Measurements from ENCODE around the gene CFAP73. TPM values are rescaled to one million over a fixed set of nuclear protein-coding genes. Genes with fewer than 3 reads are reported as not detected.

The CFAP73 gene
- total RNA-seq, 1 experiment from 2014 or later, result 0.94 TPM

DNA sequence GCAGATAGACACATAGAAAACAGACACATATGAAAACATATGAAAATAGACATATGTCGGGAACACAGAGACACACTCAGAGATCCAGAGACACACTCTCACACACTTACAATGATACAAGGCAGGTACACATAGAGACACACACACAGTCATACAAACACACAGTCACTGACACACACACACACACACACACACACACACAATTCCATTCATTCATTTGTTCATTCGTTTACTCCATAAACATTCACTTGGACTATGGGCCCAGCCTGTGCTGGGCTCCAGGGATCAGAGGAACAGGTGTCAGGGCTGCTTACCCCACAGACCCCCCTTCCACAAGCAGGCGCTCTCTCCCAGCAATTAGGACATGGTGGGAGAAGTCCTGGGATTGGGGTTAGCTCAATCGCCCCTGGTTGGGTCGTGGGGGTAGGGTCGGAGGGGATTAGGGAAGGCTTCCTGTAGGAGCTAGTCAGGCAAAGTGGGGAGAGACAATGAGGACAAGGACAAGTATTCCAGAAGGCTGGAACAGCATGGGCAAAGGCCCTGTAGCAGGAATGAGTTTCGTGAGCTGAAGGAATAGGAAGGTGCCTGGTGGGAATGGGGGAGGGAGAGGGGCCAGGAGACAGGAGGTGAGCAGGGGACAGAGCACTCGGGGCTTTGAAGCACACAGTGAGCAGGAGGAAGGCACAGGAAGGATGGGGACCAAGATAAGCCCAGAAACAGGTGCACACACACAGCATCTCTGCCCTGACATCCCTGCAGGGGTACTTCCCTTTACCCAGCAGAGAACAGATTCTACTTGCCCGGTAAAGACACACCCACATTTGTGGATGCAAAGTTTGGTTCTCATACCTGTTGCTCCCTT, 20.5 kb upstream of the CFAP73 start:
- CTCF ChIA-PET, result interaction anchor here (0.6 to 8.4 kb wide), 8 partner anchors 8 to 99 kb away, joined by 3 to 181 read pairs (median 4); partner anchors contain the start of gene CFAP73
- no peak for DNase-seq (ENCODE audit: low spot score)
- Mint-ChIP-seq H3K36me3 (peaks cover 6% of the 10 kb centered on the region; the same call in 1 of the 2 replicates), H3K4me3 (no peak overlapping the region), H3K4me1 (peaks cover 3% of the 10 kb centered on the region; the same call in 1 of the 2 replicates), H3K27me3 (ENCODE audit: low read depth) (peaks cover 2% of the 10 kb centered on the region), H3K9me3 (peaks cover 7% of the 10 kb centered on the region; the same call in 1 of the 2 replicates), H3K27ac (no peak overlapping the region)
- TF ChIP-seq GTF2I (CRISPR knock-in tag; conservative IDR thresholded peaks at IDR 0.05) (peak; percentile 74; the same call in 1 of the 2 replicates), SMAD4 (CRISPR knock-in tag; IDR thresholded peaks at IDR 0.05) (no peak), ZNF396 (CRISPR knock-in tag; IDR thresholded peaks at IDR 0.05; ENCODE audit: borderline replicate concordance) (no peak), ZBTB21 (CRISPR knock-in tag; IDR thresholded peaks at IDR 0.05; ENCODE audit: borderline replicate concordance) (no peak), TEAD4 (CRISPR knock-in tag; IDR thresholded peaks at IDR 0.05) (no peak)
- TF ChIP-seq, protein P1, sequence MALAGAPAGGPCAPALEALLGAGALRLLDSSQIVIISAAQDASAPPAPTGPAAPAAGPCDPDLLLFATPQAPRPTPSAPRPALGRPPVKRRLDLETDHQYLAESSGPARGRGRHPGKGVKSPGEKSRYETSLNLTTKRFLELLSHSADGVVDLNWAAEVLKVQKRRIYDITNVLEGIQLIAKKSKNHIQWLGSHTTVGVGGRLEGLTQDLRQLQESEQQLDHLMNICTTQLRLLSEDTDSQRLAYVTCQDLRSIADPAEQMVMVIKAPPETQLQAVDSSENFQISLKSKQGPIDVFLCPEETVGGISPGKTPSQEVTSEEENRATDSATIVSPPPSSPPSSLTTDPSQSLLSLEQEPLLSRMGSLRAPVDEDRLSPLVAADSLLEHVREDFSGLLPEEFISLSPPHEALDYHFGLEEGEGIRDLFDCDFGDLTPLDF (CRISPR knock-in tag; IDR thresholded peaks at IDR 0.05), result no peak
- 0 out of 2 replicates have a peak, but pooled peaks have one; percentile 10 for ATAC-seq
- POLR2A ChIA-PET, result no interaction called here

DNA sequence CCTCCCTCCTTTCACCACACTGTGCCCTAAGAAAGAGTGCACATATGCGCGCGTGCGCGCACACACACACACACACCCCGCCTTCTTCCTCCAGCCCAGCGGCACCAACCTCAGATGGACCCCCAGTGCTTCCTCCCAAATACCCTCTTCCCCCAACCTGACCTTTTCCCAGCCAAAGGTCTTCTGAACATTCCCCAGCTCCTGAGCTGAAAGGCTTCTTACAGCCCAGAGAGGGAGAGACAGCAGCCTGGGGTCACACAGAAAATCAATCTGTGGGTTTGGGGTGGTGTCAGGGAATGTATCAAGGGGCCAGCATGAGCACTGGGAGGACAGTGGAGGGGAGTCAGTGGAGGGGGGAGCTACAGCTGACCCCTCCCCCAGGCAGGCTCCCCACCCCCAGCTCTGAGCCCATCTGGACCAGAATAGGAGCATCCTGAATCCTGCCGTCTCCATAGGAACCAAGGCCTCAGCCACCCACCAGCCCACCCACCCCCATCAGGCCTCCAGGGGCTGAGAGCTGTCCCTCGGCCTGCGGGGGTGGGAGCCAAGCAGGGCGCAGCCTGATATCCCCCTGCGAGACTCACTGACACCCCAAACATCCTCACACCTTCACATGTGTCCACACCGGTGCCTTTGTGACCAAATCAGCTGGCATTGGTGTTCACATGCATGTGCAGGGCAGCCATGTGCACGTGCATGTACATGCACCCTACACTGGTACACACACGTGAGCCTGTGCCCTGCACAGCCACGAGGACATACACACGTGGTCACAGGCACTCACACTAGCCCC, 19.7 kb upstream of the CFAP73 start:
- POLR2A ChIA-PET, result interaction anchor here (1.0 kb wide), 1 partner anchor 32 kb away, joined by 3 read pairs; no protein-coding TSS in a partner anchor
- Mint-ChIP-seq H3K36me3 (peaks cover 6% of the 10 kb centered on the region; the same call in 1 of the 2 replicates), H3K9me3 (peaks cover 7% of the 10 kb centered on the region; the same call in 1 of the 2 replicates), H3K27ac (no peak overlapping the region), H3K4me3 (no peak overlapping the region), H3K4me1 (peaks cover 6% of the 10 kb centered on the region), H3K27me3 (ENCODE audit: low read depth) (peaks cover 10% of the 10 kb centered on the region)
- DNase-seq (ENCODE audit: low spot score) (no peak), ATAC-seq (no peak)
- TF ChIP-seq RELA (CRISPR knock-in tag; IDR thresholded peaks at IDR 0.05; ENCODE audit: borderline replicate concordance) (no peak), HMGA2 (CRISPR knock-in tag; IDR thresholded peaks at IDR 0.05) (no peak), OVOL2 (CRISPR knock-in tag; IDR thresholded peaks at IDR 0.05; ENCODE audit: borderline replicate concordance) (no peak), ESRRA (CRISPR knock-in tag; IDR thresholded peaks at IDR 0.05; ENCODE audit: borderline replicate concordance) (no peak), CREB1 (CRISPR knock-in tag; IDR thresholded peaks at IDR 0.05) (no peak), SMAD4 (CRISPR knock-in tag; IDR thresholded peaks at IDR 0.05) (no peak), SP1 (CRISPR knock-in tag; conservative IDR thresholded peaks at IDR 0.05) (no peak), TP53 (CRISPR knock-in tag; IDR thresholded peaks at IDR 0.05) (no peak), ETV6 (CRISPR knock-in tag; IDR thresholded peaks at IDR 0.05) (no peak), GABPB1 (CRISPR knock-in tag; IDR thresholded peaks at IDR 0.05) (no peak), MYBL2 (CRISPR knock-in tag; IDR thresholded peaks at IDR 0.05) (no peak), TEAD1 (CRISPR knock-in tag; IDR thresholded peaks at IDR 0.05) (no peak), KAT7 (CRISPR knock-in tag; IDR thresholded peaks at IDR 0.05; ENCODE audit: borderline replicate concordance) (no peak), ELF4 (CRISPR knock-in tag; IDR thresholded peaks at IDR 0.05; ENCODE audit: low read depth) (no peak), TCF7 (CRISPR knock-in tag; IDR thresholded peaks at IDR 0.05; ENCODE audit: low read depth) (no peak)
- TF ChIP-seq, protein P2, sequence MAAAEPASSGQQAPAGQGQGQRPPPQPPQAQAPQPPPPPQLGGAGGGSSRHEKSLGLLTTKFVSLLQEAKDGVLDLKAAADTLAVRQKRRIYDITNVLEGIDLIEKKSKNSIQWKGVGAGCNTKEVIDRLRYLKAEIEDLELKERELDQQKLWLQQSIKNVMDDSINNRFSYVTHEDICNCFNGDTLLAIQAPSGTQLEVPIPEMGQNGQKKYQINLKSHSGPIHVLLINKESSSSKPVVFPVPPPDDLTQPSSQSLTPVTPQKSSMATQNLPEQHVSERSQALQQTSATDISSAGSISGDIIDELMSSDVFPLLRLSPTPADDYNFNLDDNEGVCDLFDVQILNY (CRISPR knock-in tag; IDR thresholded peaks at IDR 0.05), result no peak
- TF ChIP-seq, protein P3, sequence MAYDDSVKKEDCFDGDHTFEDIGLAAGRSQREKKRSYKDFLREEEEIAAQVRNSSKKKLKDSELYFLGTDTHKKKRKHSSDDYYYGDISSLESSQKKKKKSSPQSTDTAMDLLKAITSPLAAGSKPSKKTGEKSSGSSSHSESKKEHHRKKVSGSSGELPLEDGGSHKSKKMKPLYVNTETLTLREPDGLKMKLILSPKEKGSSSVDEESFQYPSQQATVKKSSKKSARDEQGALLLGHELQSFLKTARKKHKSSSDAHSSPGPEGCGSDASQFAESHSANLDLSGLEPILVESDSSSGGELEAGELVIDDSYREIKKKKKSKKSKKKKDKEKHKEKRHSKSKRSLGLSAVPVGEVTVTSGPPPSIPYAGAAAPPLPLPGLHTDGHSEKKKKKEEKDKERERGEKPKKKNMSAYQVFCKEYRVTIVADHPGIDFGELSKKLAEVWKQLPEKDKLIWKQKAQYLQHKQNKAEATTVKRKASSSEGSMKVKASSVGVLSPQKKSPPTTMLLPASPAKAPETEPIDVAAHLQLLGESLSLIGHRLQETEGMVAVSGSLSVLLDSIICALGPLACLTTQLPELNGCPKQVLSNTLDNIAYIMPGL (CRISPR knock-in tag; IDR thresholded peaks at IDR 0.05), result no peak
- TF ChIP-seq, protein P4, sequence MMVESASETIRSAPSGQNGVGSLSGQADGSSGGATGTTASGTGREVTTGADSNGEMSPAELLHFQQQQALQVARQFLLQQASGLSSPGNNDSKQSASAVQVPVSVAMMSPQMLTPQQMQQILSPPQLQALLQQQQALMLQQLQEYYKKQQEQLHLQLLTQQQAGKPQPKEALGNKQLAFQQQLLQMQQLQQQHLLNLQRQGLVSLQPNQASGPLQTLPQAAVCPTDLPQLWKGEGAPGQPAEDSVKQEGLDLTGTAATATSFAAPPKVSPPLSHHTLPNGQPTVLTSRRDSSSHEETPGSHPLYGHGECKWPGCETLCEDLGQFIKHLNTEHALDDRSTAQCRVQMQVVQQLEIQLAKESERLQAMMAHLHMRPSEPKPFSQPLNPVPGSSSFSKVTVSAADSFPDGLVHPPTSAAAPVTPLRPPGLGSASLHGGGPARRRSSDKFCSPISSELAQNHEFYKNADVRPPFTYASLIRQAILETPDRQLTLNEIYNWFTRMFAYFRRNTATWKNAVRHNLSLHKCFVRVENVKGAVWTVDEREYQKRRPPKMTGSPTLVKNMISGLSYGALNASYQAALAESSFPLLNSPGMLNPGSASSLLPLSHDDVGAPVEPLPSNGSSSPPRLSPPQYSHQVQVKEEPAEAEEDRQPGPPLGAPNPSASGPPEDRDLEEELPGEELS (CRISPR knock-in tag; IDR thresholded peaks at IDR 0.05), result no peak
- CTCF ChIA-PET, result interaction anchor here (0.6 to 8.4 kb wide), 9 partner anchors 8 to 45 kb away, joined by 3 to 181 read pairs (median 6); partner anchors contain the start of gene CFAP73
